ENCODE measurements around the gene TFPI. TPM values are rescaled to one million over a fixed set of nuclear protein-coding genes. Genes with fewer than 3 reads are reported as not detected.

The TFPI gene
- total and polyA plus RNA-seq, 2 of the 8 experiments (the other 6 are each of a cell fraction or from before 2014, with no cell fraction given): 2.0 to 7.1 TPM

DNA sequence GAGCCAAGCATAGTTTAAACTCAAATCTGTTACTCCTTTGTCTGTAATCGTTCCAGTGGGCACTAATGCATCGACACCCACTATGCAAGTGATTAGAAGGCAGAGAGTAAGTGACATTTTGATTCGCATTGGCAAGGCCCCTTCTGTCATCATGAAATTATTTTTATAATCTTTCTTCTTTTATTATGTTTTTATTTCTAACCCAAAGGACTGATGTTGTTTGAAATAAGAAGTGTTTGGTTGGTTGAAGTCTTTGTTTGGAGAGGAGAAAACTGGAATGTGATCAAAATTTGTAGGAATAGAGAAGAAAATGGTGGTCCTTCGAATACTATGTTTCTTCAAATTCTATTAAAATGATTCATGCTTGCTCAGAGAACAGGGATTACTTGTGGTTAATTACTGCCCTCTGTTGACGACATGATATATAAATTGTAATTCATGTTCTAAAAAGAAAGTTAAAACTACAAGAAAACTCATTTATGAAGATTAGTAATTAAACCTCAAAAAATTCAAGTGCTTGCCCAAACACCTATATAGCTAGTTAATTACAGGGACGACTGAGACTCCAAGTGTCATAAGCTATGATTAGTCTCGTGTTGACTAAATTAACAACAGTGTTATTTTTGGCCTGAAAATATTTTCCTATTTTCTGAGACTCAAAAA is 26.4 kb upstream of the TFPI start:
- Histone ChIP-seq H3K79me1 (ENCODE audit: low read depth, low read length) (no peaks in the 10 kb centered on the region), H2AK5ac (ENCODE audit: low read depth, low read length) (no peak overlapping the region), H3K36me3 (ENCODE audit: control insufficient read depth in 2 of 4, insufficient read depth in 4 of 4, low read length in 3 of 4) (no peaks in the 10 kb centered on the region), H3K4me1 (replicated peaks in 1 of 4; ENCODE audit: control insufficient read depth in 3 of 4, insufficient read depth in 4 of 4, low read length in 3 of 4) (no peaks in the 10 kb centered on the region), H3K4me2 (ENCODE audit: insufficient read depth in 1 of 2, low read depth in 2 of 2, low read length in 2 of 2) (no peak overlapping the region), H3K14ac (ENCODE audit: insufficient read length) (no peak overlapping the region), H3K79me2 (ENCODE audit: control insufficient read depth in 1 of 2, insufficient read depth in 2 of 2, low read length in 2 of 2) (no peaks in the 10 kb centered on the region), H3K27ac (ENCODE audit: low read depth, low read length) (no peak overlapping the region), H4K8ac (ENCODE audit: extremely low read depth, insufficient read depth, low read length) (no peak overlapping the region), H3K4ac (replicated peaks; ENCODE audit: insufficient read length, low read depth, low read length) (no peak overlapping the region), H4K20me1 (replicated peaks in 1 of 2; ENCODE audit: control insufficient read depth in 1 of 2, insufficient read depth in 2 of 2, low read length in 2 of 2) (no peaks in the 10 kb centered on the region), H3K56ac (replicated peaks; ENCODE audit: insufficient read length, low read depth, low read length) (no peak overlapping the region), H3K23ac (ENCODE audit: insufficient read length) (no peak overlapping the region), H2BK5ac (ENCODE audit: low read depth, low read length) (no peak overlapping the region), H3K23me2 (ENCODE audit: low read depth, low read length) (no peaks in the 10 kb centered on the region), H3K27me3 (replicated peaks in 1 of 4; ENCODE audit: control insufficient read depth in 3 of 4, extremely low read depth in 1 of 4, insufficient read depth in 3 of 4, low read length in 3 of 4) (no peaks in the 10 kb centered on the region), H2AFZ (ENCODE audit: low read length) (no peak overlapping the region), H2BK15ac (ENCODE audit: low read length) (no peak overlapping the region), H2BK120ac (replicated peaks; ENCODE audit: low read depth, low read length) (no peak overlapping the region), H4K5ac (ENCODE audit: insufficient read length, low read depth, low read length) (peak overlapping the region; percentile 80), H3K9ac (replicated peaks in 1 of 4; ENCODE audit: extremely low read depth in 1 of 4, low read depth in 3 of 4, low read length in 3 of 4) (no peak overlapping the region), H2BK20ac (ENCODE audit: low read length) (no peak overlapping the region), H3K4me3 (ENCODE audit: extremely low read depth in 1 of 4, insufficient read depth in 2 of 4, low read depth in 3 of 4, low read length in 4 of 4) (no peak overlapping the region), H2BK12ac (ENCODE audit: low read depth, low read length) (no peak overlapping the region), H4K91ac (replicated peaks; ENCODE audit: insufficient read length, low read length) (peak overlapping the region; percentile 54), H3K18ac (ENCODE audit: extremely low read depth, low read length) (no peak overlapping the region), H3K9me3 (ENCODE audit: insufficient read depth in 2 of 2, low read depth in 1 of 2, low read length in 1 of 2) (no peaks in the 10 kb centered on the region)
- no peak for DNase-seq (ENCODE audit: low read depth in 1 of 2, low spot score in 2 of 2)
- TF ChIP-seq MAFK (IDR thresholded peaks at IDR 0.05; ENCODE audit: low read depth, low read length) (no peak), SIRT6 (IDR thresholded peaks at IDR 0.05; ENCODE audit: low read length) (no peak), JUND (IDR thresholded peaks at IDR 0.05; ENCODE audit: low read length) (peak; percentile 88), RAD21 (IDR thresholded peaks at IDR 0.05 in 1 of 2, conservative IDR thresholded peaks at IDR 0.05 in 1 of 2; ENCODE audit: low read depth in 2 of 2, low read length in 2 of 2) (peak; percentile 67 to 78), EP300 (IDR thresholded peaks at IDR 0.05; ENCODE audit: borderline replicate concordance in 1 of 2, low read depth in 2 of 2, low read length in 2 of 2) (no peak), BRCA1 (IDR thresholded peaks at IDR 0.05; ENCODE audit: low read depth, low read length) (no peak), ZNF274 (IDR thresholded peaks at IDR 0.05; ENCODE audit: borderline replicate concordance, extremely low read depth, low read length) (no peak), JUN (IDR thresholded peaks at IDR 0.05; ENCODE audit: low read depth, low read length) (0 out of 2 replicates have a peak, but pooled peaks have one; percentile 46), CTCF (IDR thresholded peaks at IDR 0.05; ENCODE audit: control extremely low read depth in 1 of 3, insufficient read depth in 1 of 3, low read depth in 1 of 3, low read length in 3 of 3) (peak in 2 of 3 experiments; percentile 41 to 53; a peak in 2 of 4 replicates), RXRA (IDR thresholded peaks at IDR 0.05; ENCODE audit: insufficient read depth, low read depth, low read length) (no peak)
- CTCF ChIA-PET (ENCODE audit: partially characterized antibody): interaction anchor here (0.6 to 13.4 kb wide), 45 partner anchors 12 to 1369 kb away, joined by 3 to 331 read pairs (median 4); no protein-coding TSS in a partner anchor
- WGBS, 2 experiments (ENCODE audit: extremely low coverage in 1 of 2, insufficient coverage in 1 of 2, insufficient read length in 1 of 2, insufficient replicate concordance in 2 of 2, low coverage in 1 of 2, low lambda C conversion rate in 2 of 2, missing lambda C conversion rate in 1 of 2): 53% methylated on average over 7 of the region's 7 CpGs; no CpG with 5 or more reads in 1 of the 2 experiments
- POLR2A ChIA-PET (ENCODE audit: partially characterized antibody): no interaction called here
- FAIRE-seq: peak; percentile 68
